ENCODE results near the gene WDR53.
"Not testable (repeated sequence)": the region's sequence is repeated elsewhere in the genome, so short reads cannot be mapped to it uniquely, and the experiment has no call there.

The WDR53 gene

GRCh38 chr3:196514913-196515621, 53.3 kb downstream of the WDR53 start, which contains the start of gene SMCO1:
SMCO1 (minus strand) TSS chr3:196515346; CDS start chr3:196515209, 137 bp downstream.
- no peak for DNase-seq

- DNase-seq: no peak
Measured at GRCh38 chr3:196514350-196514716, 54.0 kb downstream of the WDR53 start.

- no peak for DNase-seq
Measured at GRCh38 chr3:196513697-196514349, 54.5 kb downstream of the WDR53 start.

GRCh38 chr3:196511646-196512425, 56.5 kb downstream of the WDR53 start:
- not testable (repeated sequence) for DNase-seq

DNA sequence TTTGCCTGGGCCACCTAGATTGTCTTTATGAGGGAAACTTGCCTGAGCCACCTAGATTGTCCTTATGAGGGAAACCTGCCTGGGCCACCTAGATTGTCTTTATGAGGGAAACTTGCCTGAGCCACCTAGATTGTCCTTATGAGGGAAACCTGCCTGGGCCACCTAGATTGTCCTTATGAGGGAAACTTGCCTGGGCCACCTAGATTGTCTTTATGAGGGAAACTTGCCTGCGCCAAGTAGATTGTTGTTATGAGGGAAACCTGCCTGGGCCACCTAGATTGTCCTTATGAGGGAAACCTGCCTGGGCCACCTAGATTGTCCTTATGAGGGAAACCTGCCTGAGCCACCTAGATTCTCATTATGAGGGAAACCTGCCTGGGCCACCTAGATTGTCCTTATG, 57.2 kb downstream of the WDR53 start:
- not testable (repeated sequence) for DNase-seq

- DNase-seq: no peak
Measured at GRCh38 chr3:196506687-196507086, 61.7 kb downstream of the WDR53 start.

DNA sequence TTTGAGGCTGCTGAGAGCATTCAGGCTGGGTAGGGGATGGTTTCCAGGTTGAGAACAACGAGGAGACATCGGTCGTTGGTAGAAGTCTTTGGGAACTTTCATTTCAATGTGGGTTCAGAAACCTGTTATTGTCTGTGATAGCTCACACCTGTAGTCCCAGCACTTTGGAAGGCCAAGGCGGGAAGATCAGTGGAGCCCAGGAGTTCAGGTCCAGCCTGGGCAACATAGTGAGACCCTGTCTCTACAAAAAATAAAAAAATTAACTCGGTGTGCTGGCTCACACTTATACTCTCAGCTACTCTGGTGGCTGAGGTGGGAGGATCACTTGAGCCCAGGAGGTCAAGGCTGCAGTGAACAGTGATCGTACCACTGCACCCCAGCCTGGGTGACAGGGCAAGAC, 63.8 kb downstream of the WDR53 start:
- no peak for DNase-seq
